GM21526 (cell line): Measurements from ENCODE around the gene LRWD1.
"Not testable (repeated sequence)": the region's sequence is repeated elsewhere in the genome, so short reads cannot be mapped to it uniquely, and the experiment has no call there.

ENCODE experiments used
- ATAC-seq: cut with Tn5 transposase; IDR thresholded peaks from one replicate; pipeline ENCODE4 v1.9.1; 2021; ENCODE audit warnings: moderate library complexity; ENCODE audit not compliant: unreplicated experiment, low FRiP score

LRWD1 gene

GRCh38 chr7:102439963-102440795 lies 24.6 kb upstream of the LRWD1 start:
- ATAC-seq = no peak

- peak; percentile 30 for ATAC-seq
Measured at GRCh38 chr7:102444961-102445673, 19.7 kb upstream of the LRWD1 start.

- no peak for ATAC-seq
Measured at GRCh38 chr7:102445674-102446071, 19.1 kb upstream of the LRWD1 start.

- ATAC-seq = no peak
Measured at GRCh38 chr7:102446387-102447156, 18.2 kb upstream of the LRWD1 start.

GRCh38 chr7:102447311-102447710 lies 17.5 kb upstream of the LRWD1 start:
- ATAC-seq = no peak

- ATAC-seq = no peak
Measured at GRCh38 chr7:102449136-102449535, 15.6 kb upstream of the LRWD1 start.

GRCh38 chr7:102450242-102450641 lies 14.5 kb upstream of the LRWD1 start:
- no peak for ATAC-seq

GRCh38 chr7:102451371-102452054 lies 13.3 kb upstream of the LRWD1 start:
- no peak for ATAC-seq

GRCh38 chr7:102452451-102452850 lies 12.3 kb upstream of the LRWD1 start:
- ATAC-seq = no peak

GRCh38 chr7:102453319-102453718 lies 11.5 kb upstream of the LRWD1 start:
- ATAC-seq = no peak

GRCh38 chr7:102454468-102454867 lies 10.3 kb upstream of the LRWD1 start:
- no peak for ATAC-seq

- not testable (repeated sequence) for ATAC-seq
Measured at GRCh38 chr7:102454932-102455331, 9.9 kb upstream of the LRWD1 start.

- ATAC-seq = no peak
Measured at GRCh38 chr7:102455596-102455995, 9.2 kb upstream of the LRWD1 start.

- no peak for ATAC-seq
Measured at GRCh38 chr7:102456327-102456726, 8.5 kb upstream of the LRWD1 start.

GRCh38 chr7:102457352-102457924 lies 7.3 kb upstream of the LRWD1 start:
- no peak for ATAC-seq

- ATAC-seq = no peak
Measured at GRCh38 chr7:102459221-102459844, 5.5 kb upstream of the LRWD1 start.

GRCh38 chr7:102460467-102460866 lies 4.3 kb upstream of the LRWD1 start:
- ATAC-seq = no peak

GRCh38 chr7:102463841-102464576 lies 775 bp upstream of the LRWD1 start:
- ATAC-seq = no peak

- ATAC-seq = no peak
Measured at GRCh38 chr7:102466097-102466496, 1.3 kb downstream of the LRWD1 start.
